ENCODE results near the gene OR4D2. TPM values are rescaled to one million over a fixed set of nuclear protein-coding genes. Genes with fewer than 3 reads are reported as not detected.

The OR4D2 gene
- not detected for total RNA-seq

GRCh38 chr17:58166682-58167081 lies at the start of gene OR4D2:
OR4D2 (plus strand) TSS chr17:58166982; CDS start chr17:58169656, 2,674 bp downstream.

GRCh38 chr17:58147930-58148434 lies 18.8 kb upstream of the OR4D2 start, which contains the start of gene OR4D1:
OR4D1 (plus strand) TSS chr17:58148384; CDS start chr17:58155154, 6,770 bp downstream.

GRCh38 chr17:58192612-58193011 lies 25.8 kb downstream of the OR4D2 start, which contains the start of gene EPX:
EPX (plus strand) TSS chr17:58192726; CDS start chr17:58192847, 121 bp downstream.

GRCh38 chr17:58219007-58219788 lies 52.4 kb downstream of the OR4D2 start, which contains the start of gene MKS1:
MKS1 (minus strand) TSS chr17:58219255; CDS start chr17:58219230, 25 bp downstream.

Other genes starting within 250 kb of the OR4D2 start
- 22.6 TPM for gene CUEDC1, start 211.6 kb upstream of the OR4D2 start, total RNA-seq
- gene VEZF1, start 178.7 kb upstream of the OR4D2 start, total RNA-seq: 61.1 TPM
- gene SRSF1, start 159.7 kb upstream of the OR4D2 start, total RNA-seq: 261 TPM
- 27.5 TPM for gene DYNLL2, start 83.6 kb upstream of the OR4D2 start, total RNA-seq
- gene OR4D1, start 18.6 kb upstream of the OR4D2 start, total RNA-seq: not detected
- 1.3 TPM for gene EPX, start 25.7 kb downstream of the OR4D2 start, total RNA-seq
- 28.7 TPM for gene MKS1, start 52.3 kb downstream of the OR4D2 start, total RNA-seq
- gene LPO, start 71.6 kb downstream of the OR4D2 start, total RNA-seq: not detected
- gene MPO, start 114.0 kb downstream of the OR4D2 start, total RNA-seq: 93.6 TPM
- 29.1 TPM for gene TSPOAP1, start 161.8 kb downstream of the OR4D2 start, total RNA-seq
- 53.1 TPM for gene SUPT4H1, start 185.2 kb downstream of the OR4D2 start, total RNA-seq

All from metanephros (tissue), 1 donor.